Stomach (tissue), 4 donors: ENCODE measurements around the gene TEX36.

ENCODE experiments used
- CTCF ChIP-seq, 7 experiments: fragments of 450-650 bp in 4 of 7; fragments of 200-600 bp in 3 of 7; sonication (generic) in 3 of 7; IDR thresholded peaks; one replicate each; pipeline ENCODE4 v1.5.1; 2016 to 2019; ENCODE audit warnings: antibody characterized with exemption in 7 of 7, control low read depth in 2 of 7, mild to moderate bottlenecking in 1 of 7
- EP300 ChIP-seq: sonication (generic); formaldehyde crosslinking; IDR thresholded peaks from one replicate; pipeline ENCODE4 v1.6.1; 2017; ENCODE audit warnings: antibody characterized with exemption
- POLR2A ChIP-seq, 4 donors: fragments of 450-650 bp; IDR thresholded peaks; one replicate each; pipeline ENCODE4 v1.6.1; 2016; ENCODE audit warnings: antibody characterized with exemption in 4 of 4, control low read depth in 2 of 4, mild to moderate bottlenecking in 1 of 4, moderate library complexity in 1 of 4
- POLR2AphosphoS5 ChIP-seq, 3 donors: sonication (generic); formaldehyde crosslinking; IDR thresholded peaks; one replicate each; pipeline ENCODE4 v1.6.1; 2016; ENCODE audit warnings: antibody characterized with exemption in 3 of 3

GRCh38 chr10:125638555-125638954 is 44.4 kb downstream of the TEX36 start:
- TF ChIP-seq CTCF (IDR thresholded peaks at IDR 0.05) (no peak), POLR2A (IDR thresholded peaks at IDR 0.05) (no peak), EP300 (no peak), POLR2AphosphoS5 (IDR thresholded peaks at IDR 0.05) (no peak)
